ENCODE data around the gene NDUFA7.

DNA sequence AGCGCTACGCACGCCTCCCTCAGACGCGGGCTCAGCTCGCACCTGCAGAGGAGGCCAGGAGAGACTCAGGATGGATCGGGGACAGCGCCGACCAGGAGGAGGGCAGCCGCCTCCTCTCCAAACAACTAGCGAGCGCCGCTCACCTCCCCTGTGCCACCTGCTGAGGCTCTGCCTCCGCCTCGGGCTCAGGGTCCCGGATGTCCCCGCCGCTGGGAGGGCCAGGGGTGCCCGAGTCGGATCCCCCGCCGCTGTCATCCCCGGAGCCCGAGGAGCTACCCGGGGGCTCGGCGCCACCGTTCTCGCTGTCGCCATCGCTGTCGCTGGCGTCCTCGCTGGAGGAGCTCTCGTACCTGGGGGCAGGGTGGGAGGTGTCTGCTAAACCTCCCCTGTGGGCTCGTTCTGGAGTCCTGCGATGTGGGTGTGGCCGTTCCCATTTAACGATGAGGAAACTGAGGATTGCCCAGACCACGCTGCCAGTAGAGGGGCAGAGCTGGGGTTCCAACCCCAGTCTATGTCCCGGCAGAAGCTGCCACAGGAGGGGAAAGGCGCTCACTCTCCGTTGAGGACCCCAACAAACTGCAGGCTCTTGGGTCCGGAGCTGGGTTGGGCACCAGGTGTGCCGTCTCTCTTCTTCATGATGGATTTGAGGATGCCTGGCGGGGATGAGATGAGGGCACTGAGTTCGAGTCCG lies 12.7 kb upstream of the NDUFA7 start:
- TF ChIP-seq, protein P1, sequence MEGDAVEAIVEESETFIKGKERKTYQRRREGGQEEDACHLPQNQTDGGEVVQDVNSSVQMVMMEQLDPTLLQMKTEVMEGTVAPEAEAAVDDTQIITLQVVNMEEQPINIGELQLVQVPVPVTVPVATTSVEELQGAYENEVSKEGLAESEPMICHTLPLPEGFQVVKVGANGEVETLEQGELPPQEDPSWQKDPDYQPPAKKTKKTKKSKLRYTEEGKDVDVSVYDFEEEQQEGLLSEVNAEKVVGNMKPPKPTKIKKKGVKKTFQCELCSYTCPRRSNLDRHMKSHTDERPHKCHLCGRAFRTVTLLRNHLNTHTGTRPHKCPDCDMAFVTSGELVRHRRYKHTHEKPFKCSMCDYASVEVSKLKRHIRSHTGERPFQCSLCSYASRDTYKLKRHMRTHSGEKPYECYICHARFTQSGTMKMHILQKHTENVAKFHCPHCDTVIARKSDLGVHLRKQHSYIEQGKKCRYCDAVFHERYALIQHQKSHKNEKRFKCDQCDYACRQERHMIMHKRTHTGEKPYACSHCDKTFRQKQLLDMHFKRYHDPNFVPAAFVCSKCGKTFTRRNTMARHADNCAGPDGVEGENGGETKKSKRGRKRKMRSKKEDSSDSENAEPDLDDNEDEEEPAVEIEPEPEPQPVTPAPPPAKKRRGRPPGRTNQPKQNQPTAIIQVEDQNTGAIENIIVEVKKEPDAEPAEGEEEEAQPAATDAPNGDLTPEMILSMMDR (IDR thresholded peaks at IDR 0.05) = no peak
- TF ChIP-seq POLR2A (IDR thresholded peaks at IDR 0.05) = no peak
